ENCODE measurements around the gene FAM83G.

FAM83G gene

DNA sequence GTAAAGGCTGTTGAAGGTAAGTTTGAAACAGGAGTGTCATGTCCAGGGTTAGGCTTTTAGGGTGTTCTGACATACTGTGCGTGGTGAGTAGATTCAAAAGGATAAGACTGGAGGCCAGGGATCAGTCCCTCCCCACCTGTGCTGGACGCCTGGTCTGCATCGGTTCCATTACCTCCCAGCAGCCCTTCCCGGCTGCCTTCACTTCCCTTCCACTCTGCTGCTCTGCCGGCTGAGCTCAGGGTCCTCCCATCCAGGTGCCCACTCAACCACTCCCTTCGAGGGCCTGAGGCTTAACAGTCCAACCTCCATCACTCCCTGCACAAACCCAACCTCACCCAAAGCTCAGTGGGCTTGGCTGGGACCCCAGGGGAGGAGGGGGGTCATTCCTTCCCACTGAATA, 56.7 kb downstream of the FAM83G start:
- H3K27ac Mint-ChIP-seq: no peak overlapping the region
- no peak for TF ChIP-seq CTCF (IDR thresholded peaks at IDR 0.05)

GRCh38 chr17:18946536-18946935, 58.0 kb downstream of the FAM83G start:
- no peak for DNase-seq
- Mint-ChIP-seq H3K9me3 (no peaks in the 10 kb centered on the region), H3K27me3 (ENCODE audit: low read depth, poor library complexity) (peaks cover 30% of the 10 kb centered on the region), H3K27ac (peak overlapping the region; percentile 59), H3K4me3 (no peak overlapping the region), H3K4me1 (peaks cover 6% of the 10 kb centered on the region), H3K36me3 (ENCODE audit: low read depth) (no peaks in the 10 kb centered on the region)
- TF ChIP-seq CTCF (IDR thresholded peaks at IDR 0.05): no peak

More for the DNA sequence above, 56.7 kb downstream of the FAM83G start:
- Mint-ChIP-seq H3K9me3 (no peaks in the 10 kb centered on the region), H3K4me1 (peaks cover 6% of the 10 kb centered on the region), H3K36me3 (ENCODE audit: low read depth) (no peaks in the 10 kb centered on the region), H3K27me3 (ENCODE audit: low read depth, poor library complexity) (peaks cover 34% of the 10 kb centered on the region), H3K4me3 (no peak overlapping the region)
- DNase-seq: no peak

DNA sequence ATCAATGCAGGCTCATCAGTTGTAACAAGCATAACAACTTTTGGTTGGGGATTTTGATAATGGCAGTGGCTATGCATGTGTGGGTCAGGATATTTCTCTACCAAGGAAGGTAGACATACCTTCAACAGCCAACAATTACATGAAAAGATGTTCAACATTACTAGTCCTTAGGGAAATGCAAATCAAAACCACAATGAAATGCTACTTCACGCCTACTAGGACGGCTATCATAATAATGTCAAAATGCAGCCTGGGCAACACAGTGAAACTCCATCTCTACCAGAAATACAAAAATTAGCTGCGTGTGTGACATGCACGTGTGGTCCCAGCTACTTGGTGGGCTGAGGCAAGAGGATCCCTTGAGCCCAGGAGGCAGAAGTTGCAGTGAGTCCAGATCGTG, 59.9 kb downstream of the FAM83G start:
- H3K27me3 Mint-ChIP-seq (ENCODE audit: low read depth, poor library complexity): peaks cover 19% of the 10 kb centered on the region
- no peaks in the 10 kb centered on the region for H3K36me3 Mint-ChIP-seq (ENCODE audit: low read depth)
- H3K9me3 Mint-ChIP-seq: peaks cover 5% of the 10 kb centered on the region
- no peak overlapping the region for H3K4me3 Mint-ChIP-seq
- DNase-seq: no peak
- no peak overlapping the region for H3K27ac Mint-ChIP-seq
- no peak for TF ChIP-seq CTCF (IDR thresholded peaks at IDR 0.05)
- H3K4me1 Mint-ChIP-seq: peaks cover 6% of the 10 kb centered on the region

- H3K4me3 Mint-ChIP-seq: no peak overlapping the region
- peaks cover 5% of the 10 kb centered on the region for H3K4me1 Mint-ChIP-seq
- DNase-seq: no peak
- H3K9me3 Mint-ChIP-seq: peaks cover 5% of the 10 kb centered on the region
- H3K27ac Mint-ChIP-seq: no peak overlapping the region
- no peaks in the 10 kb centered on the region for H3K36me3 Mint-ChIP-seq (ENCODE audit: low read depth)
- TF ChIP-seq CTCF (IDR thresholded peaks at IDR 0.05): no peak
- peaks cover 14% of the 10 kb centered on the region for H3K27me3 Mint-ChIP-seq (ENCODE audit: low read depth, poor library complexity)
These were observed 65.9 kb downstream of the FAM83G start for GRCh38 chr17:18938692-18939023.

- Mint-ChIP-seq H3K9me3 (peaks cover 5% of the 10 kb centered on the region), H3K27ac (no peak overlapping the region), H3K4me1 (peaks cover 5% of the 10 kb centered on the region), H3K4me3 (no peak overlapping the region), H3K27me3 (ENCODE audit: low read depth, poor library complexity) (peaks cover 12% of the 10 kb centered on the region), H3K36me3 (ENCODE audit: low read depth) (no peaks in the 10 kb centered on the region)
- no peak for TF ChIP-seq CTCF (IDR thresholded peaks at IDR 0.05)
- no peak for DNase-seq
These were observed 66.4 kb downstream of the FAM83G start for GRCh38 chr17:18937981-18938691.

Data from nephron progenitor cell (in vitro differentiated cells).